Heart left ventricle (tissue), 13 donors: ENCODE measurements around the gene KATNBL1.

Source experiments
- CTCF ChIP-seq, 12 donors: fragments of 200-600 bp; sonication (generic) in 4 of 12; IDR thresholded peaks; one replicate each; pipeline versions ENCODE4 v1.5.0 to v1.8.0; 2018 to 2022; ENCODE audit warnings: antibody characterized with exemption in 12 of 12, mild to moderate bottlenecking in 5 of 12
- POLR2A ChIP-seq, 2 donors: fragments of 450-650 bp; IDR thresholded peaks; one replicate each; pipeline ENCODE4 v1.6.1; 2017; ENCODE audit warnings: antibody characterized with exemption in 2 of 2, mild to moderate bottlenecking in 2 of 2, moderate library complexity in 2 of 2
- donor health status: ischemic (EF 13 %, LVEDD 7.1; RV severe dilation, severe dysfunction).
- donor health status: DM: no; HTN: yes; CAD: no.
- donor health status: DM: no; HTN: no; CAD: no.
- donor health status: ischemic (EF 25% LVEDD 6.9; RV normal size, moderate dysfunction).
- donor health status: ischemic (EF 25% LVEDD 5.7; RV mildly dilated, moderate dysfunction).
- donor health status: ischemic (EF 35%, LVEDD 5.7; RV mildly dilated, moderate dysfunction).
- donor health status: nonischemic (EF 11% LVEDD 7.7; RV severe dilation, severe dysfunction).
- donor health status: DM: yes; HTN: yes; CAD: no.
- donor health status: PGD.
- donor health status: ischemic (EF 29% LVEDD 5.4; RV normal size, mild dysfunction).
- donor health status: nonischemic (EF 23%, LVEDD 6.1; RV moderate dilation, normal function).

- TF ChIP-seq POLR2A (IDR thresholded peaks at IDR 0.05) (no peak), CTCF (IDR thresholded peaks at IDR 0.05) (no peak)
Measured at GRCh38 chr15:34203936-34204335, 6.0 kb downstream of the KATNBL1 start.
